Effector memory CD4-positive, alpha-beta T cell (primary cell): ENCODE results near the gene CREB3L1.
A peak's percentile ranks its signal among the peaks of the same experiment; 100 is the strongest.

Experiments
- DNase-seq, 3 donors: peaks; one replicate each; pipeline ENCODE4 v3.0.0-alpha.2; 2020
- H3K27ac ChIP-seq: 2 replicates; pipeline ENCODE4 v1.7.0; 2013; ENCODE audit warnings: mild to moderate bottlenecking, low read length, moderate library complexity; ENCODE audit not compliant: insufficient read depth, poor library complexity, severe bottlenecking
- H3K27me3 ChIP-seq: replicated peaks from 2 replicates; pipeline ENCODE4 v1.7.0; 2013; ENCODE audit warnings: mild to moderate bottlenecking, low read length; ENCODE audit not compliant: insufficient read depth, control insufficient read depth, poor library complexity, severe bottlenecking
- H3K36me3 ChIP-seq: 2 replicates; pipeline ENCODE4 v1.7.0; 2013; ENCODE audit warnings: mild to moderate bottlenecking, low read length, moderate library complexity; ENCODE audit not compliant: control insufficient read depth, insufficient read depth
- H3K4me1 ChIP-seq: 2 replicates; pipeline ENCODE4 v1.7.0; 2013; ENCODE audit warnings: low read length, mild to moderate bottlenecking; ENCODE audit not compliant: control insufficient read depth, insufficient read depth, poor library complexity, severe bottlenecking
- H3K4me3 ChIP-seq: 2 replicates; pipeline ENCODE4 v1.7.0; 2013; ENCODE audit warnings: low read length, low read depth, mild to moderate bottlenecking; ENCODE audit not compliant: insufficient read depth, poor library complexity, severe bottlenecking
- H3K9me3 ChIP-seq: 2 replicates; pipeline ENCODE4 v1.7.0; 2013; ENCODE audit warnings: mild to moderate bottlenecking, low read length, moderate library complexity; ENCODE audit not compliant: control insufficient read depth

Gene CREB3L1

GRCh38 chr11:46362156-46363030, 84.9 kb downstream of the CREB3L1 start:
- H3K36me3 ChIP-seq, result peaks cover 21% of the 10 kb centered on the region
- no peak for DNase-seq
- peak overlapping the region; percentile 56 for H3K27ac ChIP-seq
- no peaks in the 10 kb centered on the region for H3K9me3 ChIP-seq
- H3K4me1 ChIP-seq, result peaks cover 35% of the 10 kb centered on the region
- H3K27me3 ChIP-seq, result no peaks in the 10 kb centered on the region
- H3K4me3 ChIP-seq, result no peak overlapping the region

DNA sequence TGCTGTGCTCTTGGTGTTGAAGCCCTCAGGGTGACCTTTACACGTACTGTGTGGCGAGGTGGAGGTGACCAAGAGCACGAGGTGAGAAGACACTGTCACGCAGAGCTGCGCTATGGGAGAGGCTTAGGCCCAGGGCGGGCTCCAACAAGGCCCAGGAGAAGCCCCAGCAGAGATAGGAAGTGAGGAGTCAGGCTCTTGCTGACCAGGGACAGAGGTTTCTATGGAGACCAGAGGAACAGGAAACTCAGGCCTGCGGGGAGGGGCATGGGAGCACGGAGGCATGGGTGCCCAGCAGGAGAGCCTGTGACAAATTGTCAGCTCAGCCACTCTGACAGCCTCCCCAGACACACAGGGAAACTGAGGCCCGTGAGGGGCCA, 85.6 kb downstream of the CREB3L1 start:
- peaks cover 35% of the 10 kb centered on the region for H3K4me1 ChIP-seq
- no peak for DNase-seq

GRCh38 chr11:46363455-46364005, 86.1 kb downstream of the CREB3L1 start:
- Histone ChIP-seq H3K4me1 (peaks cover 35% of the 10 kb centered on the region), H3K36me3 (peaks cover 30% of the 10 kb centered on the region), H3K27me3 (no peaks in the 10 kb centered on the region), H3K9me3 (no peaks in the 10 kb centered on the region), H3K4me3 (no peak overlapping the region), H3K27ac (peak overlapping the region; percentile 56)
- no peak for DNase-seq

More for the DNA sequence above, 85.6 kb downstream of the CREB3L1 start:
- Histone ChIP-seq H3K27me3 (no peaks in the 10 kb centered on the region), H3K9me3 (no peaks in the 10 kb centered on the region), H3K4me3 (no peak overlapping the region), H3K36me3 (peaks cover 25% of the 10 kb centered on the region), H3K27ac (peak overlapping the region; percentile 56)

DNA sequence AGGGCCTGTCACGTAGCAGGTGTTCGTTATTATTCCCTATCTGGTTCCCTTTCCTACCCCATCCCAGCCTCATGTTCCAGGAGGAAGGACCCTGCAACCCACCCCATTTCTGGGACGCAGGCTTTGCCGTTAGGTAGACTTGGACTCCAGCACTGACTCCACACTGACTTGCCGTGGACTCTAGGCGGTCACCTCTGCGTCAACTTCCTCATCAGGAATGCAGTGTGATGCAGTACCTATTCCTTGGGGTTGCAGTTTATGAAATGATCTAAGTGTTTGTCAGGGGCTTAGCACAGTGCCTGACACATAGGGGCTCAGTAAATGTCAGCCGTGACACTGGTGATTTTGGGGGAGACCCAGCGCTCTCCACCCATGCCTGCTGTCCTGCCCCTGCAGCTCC, 86.6 kb downstream of the CREB3L1 start:
- Histone ChIP-seq H3K9me3 (no peaks in the 10 kb centered on the region), H3K4me1 (peaks cover 35% of the 10 kb centered on the region), H3K4me3 (no peak overlapping the region), H3K27me3 (no peaks in the 10 kb centered on the region), H3K36me3 (peaks cover 34% of the 10 kb centered on the region), H3K27ac (no peak overlapping the region)
- DNase-seq, result no peak

GRCh38 chr11:46364791-46365190, 87.3 kb downstream of the CREB3L1 start:
- DNase-seq, result no peak
- peak overlapping the region; percentile 14 for H3K27ac ChIP-seq
- H3K36me3 ChIP-seq, result peaks cover 42% of the 10 kb centered on the region
- no peaks in the 10 kb centered on the region for H3K27me3 ChIP-seq
- H3K9me3 ChIP-seq, result no peaks in the 10 kb centered on the region
- no peak overlapping the region for H3K4me3 ChIP-seq
- peaks cover 35% of the 10 kb centered on the region for H3K4me1 ChIP-seq

DNA sequence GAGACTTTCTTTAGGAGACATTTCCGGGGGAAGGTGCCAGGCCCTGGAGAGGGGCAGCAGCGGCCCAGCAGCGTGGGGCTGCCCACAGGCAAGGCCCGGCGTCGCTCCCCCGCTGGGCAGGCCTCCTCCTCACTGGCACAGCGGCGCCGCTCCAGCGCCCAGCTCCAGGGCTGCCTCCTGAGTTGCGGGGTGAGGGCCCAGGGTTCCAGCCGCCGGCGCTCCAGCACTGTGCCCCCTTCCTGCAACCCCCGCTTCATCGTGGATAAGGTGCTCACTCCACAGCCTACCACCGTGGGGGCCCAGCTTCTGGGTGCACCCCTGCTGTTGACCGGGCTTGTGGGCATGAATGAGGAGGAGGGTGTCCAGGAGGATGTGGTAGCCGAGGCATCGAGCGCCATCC, 88.8 kb downstream of the CREB3L1 start:
- H3K36me3 ChIP-seq, result peaks cover 56% of the 10 kb centered on the region

GRCh38 chr11:46366661-46367161, 89.2 kb downstream of the CREB3L1 start:
- H3K36me3 ChIP-seq, result peaks cover 61% of the 10 kb centered on the region
- no peak for DNase-seq
- H3K27me3 ChIP-seq, result no peaks in the 10 kb centered on the region
- H3K27ac ChIP-seq, result no peak overlapping the region
- no peaks in the 10 kb centered on the region for H3K9me3 ChIP-seq
- H3K4me1 ChIP-seq, result peaks cover 23% of the 10 kb centered on the region
- H3K4me3 ChIP-seq, result no peak overlapping the region

More for the DNA sequence above, 88.8 kb downstream of the CREB3L1 start:
- no peak overlapping the region for H3K4me3 ChIP-seq
- H3K9me3 ChIP-seq, result no peaks in the 10 kb centered on the region
- no peak for DNase-seq
- H3K27ac ChIP-seq, result no peak overlapping the region
- peaks cover 27% of the 10 kb centered on the region for H3K4me1 ChIP-seq
- H3K27me3 ChIP-seq, result no peaks in the 10 kb centered on the region

DNA sequence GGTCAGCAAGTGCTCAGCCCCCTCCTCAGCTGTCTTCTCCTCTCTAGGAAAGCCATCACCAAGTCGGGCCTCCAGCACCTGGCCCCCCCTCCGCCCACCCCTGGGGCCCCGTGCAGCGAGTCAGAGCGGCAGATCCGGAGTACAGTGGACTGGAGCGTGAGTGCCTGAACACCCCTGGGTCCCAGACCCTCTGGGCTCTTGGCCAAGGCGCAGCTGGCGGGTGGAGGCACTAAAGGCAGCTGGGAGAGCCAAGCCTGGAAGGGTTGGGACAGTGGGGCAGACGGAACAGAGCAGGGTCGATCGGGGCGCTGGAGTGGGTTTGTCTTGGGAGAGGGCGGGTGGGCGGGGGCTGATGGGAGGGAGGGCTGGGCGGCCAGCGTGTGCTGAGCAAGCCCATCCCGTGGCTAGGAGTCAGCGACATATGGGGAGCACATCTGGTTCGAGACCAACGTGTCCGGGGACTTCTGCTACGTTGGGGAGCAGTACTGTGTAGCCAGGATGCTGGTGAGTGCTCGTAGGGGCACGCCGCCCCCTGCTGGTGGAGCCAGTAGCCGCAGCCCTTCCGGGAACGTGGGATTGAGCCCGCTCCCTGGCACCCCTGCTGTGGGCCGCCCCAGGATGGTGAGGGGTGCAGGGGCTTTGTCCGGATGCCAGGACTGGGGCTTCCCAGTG, 89.9 kb downstream of the CREB3L1 start:
- Histone ChIP-seq H3K36me3 (peaks cover 68% of the 10 kb centered on the region), H3K4me1 (peaks cover 16% of the 10 kb centered on the region), H3K27ac (no peak overlapping the region), H3K27me3 (no peaks in the 10 kb centered on the region), H3K4me3 (no peak overlapping the region), H3K9me3 (no peaks in the 10 kb centered on the region)
- peak; percentile 48 to 61 (median 51) for DNase-seq

DNA sequence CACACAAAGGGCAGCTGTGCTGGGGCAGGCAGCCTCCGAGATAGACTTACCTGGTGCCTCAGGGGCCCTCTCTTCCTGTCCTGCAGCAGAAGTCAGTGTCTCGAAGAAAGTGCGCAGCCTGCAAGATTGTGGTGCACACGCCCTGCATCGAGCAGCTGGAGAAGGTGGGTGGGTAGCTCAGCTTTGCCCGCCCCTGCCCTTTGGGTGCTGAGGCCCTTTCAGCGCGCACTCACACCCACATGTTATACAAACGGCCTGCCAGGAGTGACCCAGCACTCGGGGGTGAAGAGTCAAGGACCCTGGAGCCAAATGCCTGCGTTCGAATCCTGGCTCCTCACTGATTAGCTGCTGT, 90.4 kb downstream of the CREB3L1 start:
- no peak overlapping the region for H3K4me3 ChIP-seq
- H3K9me3 ChIP-seq, result no peaks in the 10 kb centered on the region
- DNase-seq, result no peak
- peaks cover 73% of the 10 kb centered on the region for H3K36me3 ChIP-seq
- H3K4me1 ChIP-seq, result peaks cover 11% of the 10 kb centered on the region
- H3K27ac ChIP-seq, result no peak overlapping the region
- H3K27me3 ChIP-seq, result no peaks in the 10 kb centered on the region
